ENCODE results near the gene CNGB1.

DNA sequence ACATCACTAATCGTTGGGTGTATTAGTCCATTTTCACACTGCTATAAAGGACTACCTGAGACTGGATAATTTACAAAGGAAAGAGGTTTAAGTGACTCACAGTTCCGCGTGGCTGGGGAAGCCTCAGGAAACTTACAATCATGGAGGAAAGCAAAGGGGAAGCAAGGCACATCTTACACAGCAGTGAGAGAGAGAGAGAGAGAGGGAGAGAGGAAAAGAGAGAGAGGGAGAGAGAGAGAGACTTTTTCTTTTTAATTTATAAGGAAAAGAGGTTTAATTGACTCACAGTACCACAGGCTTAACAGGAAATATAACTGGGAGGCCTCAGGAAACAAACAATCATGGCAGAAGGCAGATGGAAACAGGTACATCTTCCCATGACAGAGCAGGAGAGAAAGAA is 41.7 kb downstream of the CNGB1 start:
- TF ChIP-seq, protein P1, sequence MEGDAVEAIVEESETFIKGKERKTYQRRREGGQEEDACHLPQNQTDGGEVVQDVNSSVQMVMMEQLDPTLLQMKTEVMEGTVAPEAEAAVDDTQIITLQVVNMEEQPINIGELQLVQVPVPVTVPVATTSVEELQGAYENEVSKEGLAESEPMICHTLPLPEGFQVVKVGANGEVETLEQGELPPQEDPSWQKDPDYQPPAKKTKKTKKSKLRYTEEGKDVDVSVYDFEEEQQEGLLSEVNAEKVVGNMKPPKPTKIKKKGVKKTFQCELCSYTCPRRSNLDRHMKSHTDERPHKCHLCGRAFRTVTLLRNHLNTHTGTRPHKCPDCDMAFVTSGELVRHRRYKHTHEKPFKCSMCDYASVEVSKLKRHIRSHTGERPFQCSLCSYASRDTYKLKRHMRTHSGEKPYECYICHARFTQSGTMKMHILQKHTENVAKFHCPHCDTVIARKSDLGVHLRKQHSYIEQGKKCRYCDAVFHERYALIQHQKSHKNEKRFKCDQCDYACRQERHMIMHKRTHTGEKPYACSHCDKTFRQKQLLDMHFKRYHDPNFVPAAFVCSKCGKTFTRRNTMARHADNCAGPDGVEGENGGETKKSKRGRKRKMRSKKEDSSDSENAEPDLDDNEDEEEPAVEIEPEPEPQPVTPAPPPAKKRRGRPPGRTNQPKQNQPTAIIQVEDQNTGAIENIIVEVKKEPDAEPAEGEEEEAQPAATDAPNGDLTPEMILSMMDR (IDR thresholded peaks at IDR 0.05), result no peak
- TF ChIP-seq EP300 (IDR thresholded peaks at IDR 0.05) (no peak), POLR2AphosphoS5 (IDR thresholded peaks at IDR 0.05) (no peak)
